ENCODE data around the gene MAN1A1. TPM values are rescaled to one million over a fixed set of nuclear protein-coding genes. Genes with fewer than 3 reads are reported as not detected.
A peak's percentile ranks its signal among the peaks of the same experiment; 100 is the strongest.

MAN1A1 gene
- total RNA-seq, 2 donors from 2014 or later, result 41.7 to 43.7 TPM

GRCh38 chr6:119241111-119241465, 108.5 kb downstream of the MAN1A1 start:
- DNase-seq, result no peak

GRCh38 chr6:119240257-119241110, 109.1 kb downstream of the MAN1A1 start:
- 85% methylated on average over 5 of the region's 5 CpGs; no CpG with 5 or more reads in 1 of the 2 experiments for WGBS, 2 experiments (ENCODE audit: insufficient coverage in 1 of 2, insufficient read length in 1 of 2)
- Histone ChIP-seq H3K9ac (ENCODE audit: extremely low read depth, low read length, poor library complexity, severe bottlenecking) (no peak overlapping the region), H3K27me3 (ENCODE audit: control insufficient read depth, insufficient read depth, low read length, poor library complexity, severe bottlenecking) (no peaks in the 10 kb centered on the region), H3K27ac (ENCODE audit: low read depth, low read length) (no peak overlapping the region), H3K4me3 (ENCODE audit: low read length) (no peak overlapping the region), H3K9me3 (ENCODE audit: control insufficient read depth, low read length) (peaks cover 20% of the 10 kb centered on the region), H3K4me1 (ENCODE audit: control insufficient read depth, insufficient read depth, low read length) (peaks cover 3% of the 10 kb centered on the region), H3K36me3 (ENCODE audit: control insufficient read depth, insufficient read depth, low read length) (peaks cover 41% of the 10 kb centered on the region)
- Mint-ChIP-seq H3K36me3 (ENCODE audit: low read depth) (peaks cover 29% of the 10 kb centered on the region), H3K4me3 (no peak overlapping the region), H3K27me3 (ENCODE audit: insufficient read depth) (no peaks in the 10 kb centered on the region), H3K4me1 (peaks cover 11% of the 10 kb centered on the region), H3K9me3 (peaks cover 4% of the 10 kb centered on the region), H3K27ac (peak overlapping the region; percentile 68)
- TF ChIP-seq, protein P1, sequence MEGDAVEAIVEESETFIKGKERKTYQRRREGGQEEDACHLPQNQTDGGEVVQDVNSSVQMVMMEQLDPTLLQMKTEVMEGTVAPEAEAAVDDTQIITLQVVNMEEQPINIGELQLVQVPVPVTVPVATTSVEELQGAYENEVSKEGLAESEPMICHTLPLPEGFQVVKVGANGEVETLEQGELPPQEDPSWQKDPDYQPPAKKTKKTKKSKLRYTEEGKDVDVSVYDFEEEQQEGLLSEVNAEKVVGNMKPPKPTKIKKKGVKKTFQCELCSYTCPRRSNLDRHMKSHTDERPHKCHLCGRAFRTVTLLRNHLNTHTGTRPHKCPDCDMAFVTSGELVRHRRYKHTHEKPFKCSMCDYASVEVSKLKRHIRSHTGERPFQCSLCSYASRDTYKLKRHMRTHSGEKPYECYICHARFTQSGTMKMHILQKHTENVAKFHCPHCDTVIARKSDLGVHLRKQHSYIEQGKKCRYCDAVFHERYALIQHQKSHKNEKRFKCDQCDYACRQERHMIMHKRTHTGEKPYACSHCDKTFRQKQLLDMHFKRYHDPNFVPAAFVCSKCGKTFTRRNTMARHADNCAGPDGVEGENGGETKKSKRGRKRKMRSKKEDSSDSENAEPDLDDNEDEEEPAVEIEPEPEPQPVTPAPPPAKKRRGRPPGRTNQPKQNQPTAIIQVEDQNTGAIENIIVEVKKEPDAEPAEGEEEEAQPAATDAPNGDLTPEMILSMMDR (conservative IDR thresholded peaks at IDR 0.05), result no peak
- DNase-seq, result peak; percentile 52

More at GRCh38 chr6:119241111-119241465, 108.5 kb downstream of the MAN1A1 start:
- no peak overlapping the region for H3K4me3 Mint-ChIP-seq
- no peaks in the 10 kb centered on the region for H3K27me3 Mint-ChIP-seq (ENCODE audit: insufficient read depth)
- Histone ChIP-seq H3K4me1 (ENCODE audit: control insufficient read depth, insufficient read depth, low read length) (peaks cover 3% of the 10 kb centered on the region), H3K9me3 (ENCODE audit: control insufficient read depth, low read length) (peaks cover 14% of the 10 kb centered on the region), H3K9ac (ENCODE audit: extremely low read depth, low read length, poor library complexity, severe bottlenecking) (no peak overlapping the region), H3K36me3 (ENCODE audit: control insufficient read depth, insufficient read depth, low read length) (peaks cover 39% of the 10 kb centered on the region), H3K27ac (ENCODE audit: low read depth, low read length) (no peak overlapping the region), H3K27me3 (ENCODE audit: control insufficient read depth, insufficient read depth, low read length, poor library complexity, severe bottlenecking) (no peaks in the 10 kb centered on the region), H3K4me3 (ENCODE audit: low read length) (no peak overlapping the region)
- peaks cover 23% of the 10 kb centered on the region for H3K36me3 Mint-ChIP-seq (ENCODE audit: low read depth)
- 80 to 81% methylated on average over 2 of the region's 2 CpGs for WGBS, 2 experiments (ENCODE audit: insufficient coverage in 1 of 2, insufficient read length in 1 of 2)
- peak overlapping the region; percentile 81 for H3K27ac Mint-ChIP-seq
- peaks cover 3% of the 10 kb centered on the region for H3K9me3 Mint-ChIP-seq
- peaks cover 11% of the 10 kb centered on the region for H3K4me1 Mint-ChIP-seq
- TF ChIP-seq, protein P1 (conservative IDR thresholded peaks at IDR 0.05), result no peak

DNA sequence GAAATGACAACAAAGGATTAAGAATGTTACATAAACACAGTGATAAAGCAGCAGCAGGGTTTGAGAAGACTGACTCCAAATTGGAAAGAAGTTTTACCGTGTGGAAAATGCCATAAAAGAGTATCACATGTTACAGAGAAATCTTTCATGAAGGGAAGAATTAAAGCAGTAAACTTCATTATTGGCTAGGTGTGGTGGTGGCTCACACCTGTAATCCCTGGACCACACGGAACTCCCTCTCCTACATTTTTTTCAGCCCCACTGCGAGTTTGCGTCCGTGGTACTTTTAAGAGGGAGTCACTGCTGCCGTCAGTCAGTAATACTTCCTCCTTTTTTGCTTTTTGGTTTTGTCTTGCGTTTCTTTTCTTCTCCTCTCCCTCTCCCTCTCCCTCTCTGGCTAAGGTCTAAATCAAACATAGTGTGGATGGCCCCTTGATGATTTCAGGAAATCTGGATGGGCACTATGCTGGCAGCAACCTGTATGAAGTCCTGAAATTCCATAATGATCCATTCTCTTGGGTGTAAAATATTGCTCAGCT, 112.3 kb downstream of the MAN1A1 start:
- peaks cover 37% of the 10 kb centered on the region for H3K36me3 Mint-ChIP-seq (ENCODE audit: low read depth)
- H3K27me3 Mint-ChIP-seq (ENCODE audit: insufficient read depth), result no peaks in the 10 kb centered on the region
- Histone ChIP-seq H3K36me3 (ENCODE audit: control insufficient read depth, insufficient read depth, low read length) (peaks cover 50% of the 10 kb centered on the region), H3K9ac (ENCODE audit: extremely low read depth, low read length, poor library complexity, severe bottlenecking) (no peak overlapping the region), H3K27me3 (ENCODE audit: control insufficient read depth, insufficient read depth, low read length, poor library complexity, severe bottlenecking) (no peaks in the 10 kb centered on the region), H3K4me1 (ENCODE audit: control insufficient read depth, insufficient read depth, low read length) (peaks cover 3% of the 10 kb centered on the region), H3K4me3 (ENCODE audit: low read length) (no peak overlapping the region), H3K9me3 (ENCODE audit: control insufficient read depth, low read length) (peaks cover 23% of the 10 kb centered on the region), H3K27ac (ENCODE audit: low read depth, low read length) (no peak overlapping the region)
- TF ChIP-seq, protein P1 (conservative IDR thresholded peaks at IDR 0.05), result no peak
- no peak for DNase-seq
- 84 to 86% methylated on average over 5 to 7 of the region's 7 CpGs for WGBS, 2 experiments (ENCODE audit: insufficient coverage in 1 of 2, insufficient read length in 1 of 2)
- peak overlapping the region; percentile 24 for H3K27ac Mint-ChIP-seq
- H3K4me3 Mint-ChIP-seq, result no peak overlapping the region
- H3K4me1 Mint-ChIP-seq, result peaks cover 16% of the 10 kb centered on the region
- peaks cover 4% of the 10 kb centered on the region for H3K9me3 Mint-ChIP-seq
